ENCODE measurements around the gene ZBTB37. TPM values are rescaled to one million over a fixed set of nuclear protein-coding genes. Genes with fewer than 3 reads are reported as not detected.
"Not testable (repeated sequence)": the region's sequence is repeated elsewhere in the genome, so short reads cannot be mapped to it uniquely, and the experiment has no call there.

The ZBTB37 gene
- total and polyA plus RNA-seq, 7 donors: under 0.01 to 8.6 (median 7.5) TPM

DNA sequence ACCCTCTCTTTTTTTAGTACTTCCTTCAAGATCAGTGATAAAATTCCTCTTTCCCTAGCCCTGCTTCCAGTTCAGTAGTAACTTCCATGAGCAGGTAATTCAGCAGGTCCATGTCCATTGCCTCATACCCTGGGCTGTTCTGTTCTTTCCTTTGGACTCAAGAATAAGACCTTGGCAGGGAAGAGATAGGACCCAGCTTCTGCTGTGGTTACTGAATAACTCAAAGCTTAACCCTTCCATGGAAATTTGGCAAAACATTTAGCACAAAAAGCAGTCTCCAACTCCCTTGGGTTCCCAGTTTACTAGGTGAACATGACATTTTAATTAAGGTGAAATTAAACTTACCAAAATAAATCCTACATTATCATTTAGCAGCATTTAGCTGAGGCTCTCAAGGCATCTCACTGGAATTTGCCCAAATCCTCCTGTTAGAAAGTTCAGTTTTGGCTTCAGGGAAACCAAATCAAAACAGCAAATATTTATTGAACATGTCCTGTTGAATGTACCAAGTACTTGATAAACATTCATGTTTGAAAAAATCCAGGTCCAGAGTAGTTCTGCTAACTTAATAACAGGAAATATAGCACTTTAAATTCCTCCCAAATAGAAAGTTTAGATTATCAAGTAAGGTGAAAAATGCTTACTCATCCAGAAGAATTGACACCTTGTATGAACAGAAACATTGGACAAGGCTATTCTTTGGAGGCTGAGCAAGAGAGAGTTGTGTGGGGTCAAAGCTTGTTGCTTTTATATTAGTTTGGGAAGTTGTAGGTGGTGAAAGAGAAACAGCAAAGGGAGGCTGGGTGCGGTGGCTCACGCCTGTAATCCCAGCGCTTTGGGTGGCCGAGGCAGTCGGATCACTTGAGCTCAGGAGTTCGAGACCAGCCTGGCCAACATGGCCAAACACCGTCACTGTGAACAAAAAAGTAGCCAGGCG is 57.4 kb downstream of the ZBTB37 start:
- WGBS, 2 donors: 93 to 94% methylated on average over 8 of the region's 8 CpGs
- Histone ChIP-seq H3K4me3 (no peak overlapping the region), H3K9me3 (no peaks in the 10 kb centered on the region), H3K27me3 (no peaks in the 10 kb centered on the region), H3K36me3 (peaks cover 0 to 6% (median 0%) of the 10 kb centered on the region in 4 donors), H3K27ac (no peak overlapping the region), H3K4me1 (peaks cover 0 to 4% (median 0%) of the 10 kb centered on the region in 4 donors)
- TF ChIP-seq, protein P1, sequence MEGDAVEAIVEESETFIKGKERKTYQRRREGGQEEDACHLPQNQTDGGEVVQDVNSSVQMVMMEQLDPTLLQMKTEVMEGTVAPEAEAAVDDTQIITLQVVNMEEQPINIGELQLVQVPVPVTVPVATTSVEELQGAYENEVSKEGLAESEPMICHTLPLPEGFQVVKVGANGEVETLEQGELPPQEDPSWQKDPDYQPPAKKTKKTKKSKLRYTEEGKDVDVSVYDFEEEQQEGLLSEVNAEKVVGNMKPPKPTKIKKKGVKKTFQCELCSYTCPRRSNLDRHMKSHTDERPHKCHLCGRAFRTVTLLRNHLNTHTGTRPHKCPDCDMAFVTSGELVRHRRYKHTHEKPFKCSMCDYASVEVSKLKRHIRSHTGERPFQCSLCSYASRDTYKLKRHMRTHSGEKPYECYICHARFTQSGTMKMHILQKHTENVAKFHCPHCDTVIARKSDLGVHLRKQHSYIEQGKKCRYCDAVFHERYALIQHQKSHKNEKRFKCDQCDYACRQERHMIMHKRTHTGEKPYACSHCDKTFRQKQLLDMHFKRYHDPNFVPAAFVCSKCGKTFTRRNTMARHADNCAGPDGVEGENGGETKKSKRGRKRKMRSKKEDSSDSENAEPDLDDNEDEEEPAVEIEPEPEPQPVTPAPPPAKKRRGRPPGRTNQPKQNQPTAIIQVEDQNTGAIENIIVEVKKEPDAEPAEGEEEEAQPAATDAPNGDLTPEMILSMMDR (IDR thresholded peaks at IDR 0.05): no peak
- TF ChIP-seq EP300 (IDR thresholded peaks at IDR 0.05) (no peak), POLR2AphosphoS5 (IDR thresholded peaks at IDR 0.05) (no peak), POLR2A (IDR thresholded peaks at IDR 0.05) (no peak)
- intact Hi-C loops (cut with DNase I): no loop called here
- no peak for DNase-seq

DNA sequence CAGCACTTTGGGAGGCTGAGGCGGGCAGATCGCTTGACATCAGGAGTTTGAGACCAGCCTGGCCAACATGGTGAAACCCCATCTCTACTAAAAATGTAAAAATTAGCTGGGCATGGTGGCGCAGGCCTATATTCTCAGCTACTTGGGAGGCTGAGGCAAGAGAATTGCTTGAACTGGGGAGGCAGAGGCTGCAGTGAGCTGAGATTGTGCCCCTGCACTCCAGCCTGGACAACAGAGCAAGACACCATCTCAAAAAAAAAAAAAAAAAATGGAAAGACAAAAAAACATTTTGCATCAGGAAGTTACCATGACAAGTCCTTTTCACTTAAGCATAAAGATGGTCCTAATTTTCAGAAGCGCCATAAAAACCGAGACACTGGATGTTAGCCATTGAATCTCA is 62.4 kb downstream of the ZBTB37 start:
- H3K4me3 ChIP-seq; H3K9me3 ChIP-seq; DNase-seq; intact Hi-C loops (cut with DNase I); H3K4me1 ChIP-seq; H3K27me3 ChIP-seq; H3K27ac ChIP-seq: not testable (repeated sequence)
- 97 to 98% methylated on average over 5 of the region's 5 CpGs for WGBS, 2 donors
- H3K36me3 ChIP-seq: peaks cover 0 to 54% (median 6%) of the 10 kb centered on the region in 4 donors

DNA sequence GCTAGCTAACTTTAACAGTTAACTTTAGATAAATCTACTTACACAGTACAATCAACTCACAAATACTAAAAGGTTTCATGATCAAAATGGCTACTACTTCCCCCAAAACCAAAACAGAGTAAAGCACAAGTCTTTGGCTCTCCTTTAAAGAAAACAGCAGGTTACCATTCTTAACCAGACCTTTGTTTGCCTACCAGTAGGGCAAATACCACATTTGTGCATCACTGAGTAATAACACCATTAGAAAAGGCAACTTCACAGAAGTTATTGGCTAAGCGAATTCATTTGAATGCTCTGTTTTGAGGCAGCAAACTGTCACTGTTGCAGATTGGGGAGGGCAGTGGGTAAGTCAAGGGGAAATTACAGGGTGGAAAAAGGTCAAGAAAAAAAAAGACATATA is 66.3 kb downstream of the ZBTB37 start:
- intact Hi-C loops (cut with DNase I): no loop called here
- Histone ChIP-seq H3K27ac (no peak overlapping the region), H3K9me3 (no peaks in the 10 kb centered on the region), H3K36me3 (peaks cover 7 to 91% (median 21%) of the 10 kb centered on the region in 4 donors), H3K4me3 (no peak overlapping the region), H3K27me3 (no peaks in the 10 kb centered on the region), H3K4me1 (no peaks in the 10 kb centered on the region)
- no peak for TF ChIP-seq EP300 (IDR thresholded peaks at IDR 0.05)
- no peak for TF ChIP-seq POLR2A (IDR thresholded peaks at IDR 0.05)
- TF ChIP-seq POLR2AphosphoS5 (IDR thresholded peaks at IDR 0.05): no peak
- TF ChIP-seq, protein P1 (IDR thresholded peaks at IDR 0.05): no peak
- no peak for DNase-seq
- 96 to 99% methylated on average over 1 of the region's 1 CpG for WGBS, 2 donors

DNA sequence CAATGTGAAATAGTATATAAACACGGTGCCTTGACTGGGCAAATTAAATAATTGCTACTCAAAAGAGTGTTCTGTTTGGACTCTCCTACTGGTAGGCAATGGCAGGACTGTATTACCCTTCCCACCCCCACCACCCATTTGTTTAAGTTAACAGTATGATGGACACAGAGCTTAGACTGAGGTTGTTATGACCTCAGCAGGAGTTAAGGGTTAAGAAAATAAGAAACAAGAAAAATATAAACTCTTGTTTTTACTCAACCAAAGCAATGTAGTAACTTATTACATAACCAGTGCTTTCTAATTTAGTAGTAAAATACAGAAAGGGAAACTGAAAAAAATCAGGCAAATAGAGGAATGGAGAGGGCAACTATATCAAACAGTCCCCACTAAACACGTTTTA is 68.9 kb downstream of the ZBTB37 start:
- peaks cover 26 to 98% (median 40%) of the 10 kb centered on the region in 4 donors for H3K36me3 ChIP-seq
- no peak for TF ChIP-seq POLR2A (IDR thresholded peaks at IDR 0.05)
- no peak for TF ChIP-seq POLR2AphosphoS5 (IDR thresholded peaks at IDR 0.05)
- no peak for TF ChIP-seq EP300 (IDR thresholded peaks at IDR 0.05)
- TF ChIP-seq, protein P1 (IDR thresholded peaks at IDR 0.05): no peak

DNA sequence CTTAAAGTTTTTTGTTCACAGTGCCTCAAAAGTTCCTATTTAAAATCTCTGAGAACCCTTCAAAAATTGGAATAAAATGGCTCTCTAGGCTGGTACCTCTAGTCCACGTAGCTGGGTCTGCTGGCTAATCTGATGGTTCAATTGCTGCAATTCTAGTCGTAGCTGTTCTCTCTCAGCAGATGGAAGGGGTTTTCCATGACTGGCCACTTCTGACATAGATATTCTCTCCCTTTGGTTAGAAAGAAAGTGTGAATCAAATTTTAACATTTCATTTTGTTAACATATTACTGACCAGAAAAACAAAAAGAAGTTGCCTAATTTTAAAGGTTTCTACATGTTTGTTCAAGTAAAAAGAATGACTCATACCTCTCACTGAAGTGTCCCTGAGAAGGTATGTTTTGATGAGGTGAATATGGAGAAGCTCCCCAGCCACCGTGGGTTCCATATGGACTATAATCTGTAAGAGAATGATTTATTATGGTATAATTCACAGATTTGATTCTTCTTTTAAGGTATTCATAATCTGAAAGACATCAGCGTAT is 78.3 kb downstream of the ZBTB37 start:
- H3K4me1 ChIP-seq: no peaks in the 10 kb centered on the region
- no peak for DNase-seq
- H3K9me3 ChIP-seq: no peaks in the 10 kb centered on the region
- TF ChIP-seq, protein P1 (IDR thresholded peaks at IDR 0.05): no peak
- no peak for TF ChIP-seq POLR2A (IDR thresholded peaks at IDR 0.05)
- intact Hi-C loops (cut with DNase I): no loop called here
- no peaks in the 10 kb centered on the region for H3K27me3 ChIP-seq
- 85 to 91% methylated on average over 4 of the region's 4 CpGs for WGBS, 2 donors
- H3K27ac ChIP-seq: no peak overlapping the region
- H3K4me3 ChIP-seq: no peak overlapping the region
- H3K36me3 ChIP-seq: peaks cover 20 to 100% (median 71%) of the 10 kb centered on the region in 4 donors

More for the DNA sequence above, 68.9 kb downstream of the ZBTB37 start:
- Histone ChIP-seq H3K4me1 (no peaks in the 10 kb centered on the region), H3K27ac (no peak overlapping the region), H3K27me3 (no peaks in the 10 kb centered on the region), H3K9me3 (no peaks in the 10 kb centered on the region), H3K4me3 (no peak overlapping the region)
- DNase-seq: no peak
- WGBS, 2 donors: 81 to 92% methylated on average over 2 of the region's 2 CpGs
- intact Hi-C loops (cut with DNase I): no loop called here
